MCF 10A (cell line): ENCODE measurements around the gene SLC22A23. TPM values are rescaled to one million over a fixed set of nuclear protein-coding genes. Genes with fewer than 3 reads are reported as not detected.

Experiments used
- BruUV-seq: library from RNA; stranded (reverse); fragments of 400-500 nt; replicated peaks from 2 replicates; lab custom pipeline; 2021; lab: Mats Ljungman, UMichigan
- CTCF ChIA-PET: fragments of 300-600 bp; sonication (Branson Sonifier 250); formaldehyde crosslinking; extraction: SDS; loops from one replicate; lab custom pipeline; 2021; ENCODE audit warnings: antibody characterized with exemption, inconsistent platforms; lab: Yijun Ruan, JAX
- POLR2A ChIA-PET: fragments of 300-600, 350-650 bp; sonication (Branson Sonifier 250); formaldehyde crosslinking; extraction: SDS; loops from one replicate; lab custom pipeline; 2020; ENCODE audit warnings: antibody characterized with exemption, inconsistent platforms; lab: Yijun Ruan, JAX
- DNase-seq: peaks from one replicate; pipeline ENCODE4 v3.0.0-alpha.2; 2018; ENCODE audit not compliant: unreplicated experiment
- H3K27ac Mint-ChIP-seq: one replicate; pipeline ENCODE4 v1.8.0; 2022; ENCODE audit warnings: mild to moderate bottlenecking, low read depth, mixed read lengths; ENCODE audit not compliant: unreplicated experiment
- H3K27me3 Mint-ChIP-seq: one replicate; pipeline ENCODE4 v1.8.0; 2022; ENCODE audit warnings: mixed read lengths; ENCODE audit not compliant: insufficient read depth, unreplicated experiment
- H3K36me3 Mint-ChIP-seq: one replicate; pipeline ENCODE4 v1.8.0; 2022; ENCODE audit warnings: mild to moderate bottlenecking, moderate library complexity, mixed read lengths; ENCODE audit not compliant: insufficient read depth, unreplicated experiment
- H3K4me1 Mint-ChIP-seq: one replicate; pipeline ENCODE4 v1.8.0; 2022; ENCODE audit warnings: mixed read lengths; ENCODE audit not compliant: insufficient read depth, unreplicated experiment
- H3K4me3 Mint-ChIP-seq: one replicate; pipeline ENCODE4 v1.8.0; 2022; ENCODE audit warnings: mild to moderate bottlenecking, moderate library complexity, mixed read lengths; ENCODE audit not compliant: unreplicated experiment
- H3K9me3 Mint-ChIP-seq: one replicate; pipeline ENCODE4 v1.8.0; 2022; ENCODE audit warnings: mixed read lengths; ENCODE audit not compliant: unreplicated experiment
- CTCF ChIP-seq: fragments of 200-600 bp; IDR thresholded peaks from one replicate; pipeline ENCODE4 v1.8.0; 2022; ENCODE audit warnings: antibody characterized with exemption, mild to moderate bottlenecking; ENCODE audit not compliant: unreplicated experiment
- intact Hi-C: fragments of 100-400 bp; cut with micrococcal nuclease; formaldehyde crosslinking; loops from 2 replicates; pipeline ENCODE4 v1.14.1; 2022
- total RNA-seq: library from RNA; stranded (reverse); gene quantifications from 2 replicates; pipeline ENCODE4 v1.2.3, GENCODE V29; 2022

SLC22A23 gene
- total RNA-seq, 1 experiment from 2014 or later, result 11.9 TPM

DNA sequence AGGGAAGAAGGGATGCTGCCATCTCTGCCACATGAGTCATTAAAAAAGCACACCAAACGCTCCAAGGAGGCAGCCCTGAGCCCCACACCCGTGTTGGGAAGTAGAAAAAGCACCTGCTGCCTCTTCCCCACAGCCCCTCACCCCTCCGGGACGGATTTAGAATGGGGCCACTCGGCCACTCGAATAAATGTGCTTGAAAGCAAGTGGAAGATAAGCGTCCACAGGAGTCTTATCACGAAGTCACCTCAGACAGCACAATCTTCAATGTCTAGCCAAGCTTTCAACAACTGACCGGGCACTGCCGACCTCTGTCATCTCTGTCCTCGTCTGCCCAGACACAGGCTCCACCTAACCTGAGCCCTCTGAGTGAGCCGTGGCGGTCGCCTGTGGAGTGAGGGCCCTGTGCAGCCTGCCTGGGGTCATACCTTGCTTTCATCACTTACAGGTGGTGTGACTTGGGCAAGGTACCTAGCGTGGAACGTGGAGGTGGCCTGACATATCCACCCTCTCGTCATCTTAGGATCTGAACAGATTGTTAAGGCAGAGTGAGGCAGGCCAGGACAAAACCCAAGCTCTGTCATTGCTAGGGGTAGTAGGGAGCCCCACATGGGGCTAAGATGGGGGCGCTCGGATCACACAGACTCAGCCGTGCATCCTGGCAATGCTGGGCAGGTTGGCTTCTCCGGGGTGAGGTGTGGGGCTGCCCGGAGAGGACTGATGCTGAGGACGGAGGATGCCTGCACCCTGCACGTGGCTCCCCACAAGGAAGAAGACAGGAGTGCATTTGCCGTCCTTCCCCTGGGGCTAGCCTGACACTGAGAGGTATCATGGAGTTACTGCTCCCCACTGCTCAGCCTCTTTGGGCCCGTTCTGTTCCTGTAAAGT lies 163.3 kb downstream of the SLC22A23 start:
- ChIA-PET CTCF (interaction anchor here (0.7 to 1.4 kb wide), 3 partner anchors 164 to 450 kb away, joined by 3 read pairs; partner anchors contain the start of gene SLC22A23), POLR2A (no interaction called here)
- intact Hi-C loops, result no loop called here
- Mint-ChIP-seq H3K27ac (peak overlapping the region; percentile 33), H3K36me3 (peaks cover 15% of the 10 kb centered on the region), H3K4me1 (no peaks in the 10 kb centered on the region), H3K9me3 (no peaks in the 10 kb centered on the region), H3K27me3 (no peaks in the 10 kb centered on the region), H3K4me3 (no peak overlapping the region)
- no peak for DNase-seq
- BruUV-seq, result no TSS peak
- no peak for TF ChIP-seq CTCF

DNA sequence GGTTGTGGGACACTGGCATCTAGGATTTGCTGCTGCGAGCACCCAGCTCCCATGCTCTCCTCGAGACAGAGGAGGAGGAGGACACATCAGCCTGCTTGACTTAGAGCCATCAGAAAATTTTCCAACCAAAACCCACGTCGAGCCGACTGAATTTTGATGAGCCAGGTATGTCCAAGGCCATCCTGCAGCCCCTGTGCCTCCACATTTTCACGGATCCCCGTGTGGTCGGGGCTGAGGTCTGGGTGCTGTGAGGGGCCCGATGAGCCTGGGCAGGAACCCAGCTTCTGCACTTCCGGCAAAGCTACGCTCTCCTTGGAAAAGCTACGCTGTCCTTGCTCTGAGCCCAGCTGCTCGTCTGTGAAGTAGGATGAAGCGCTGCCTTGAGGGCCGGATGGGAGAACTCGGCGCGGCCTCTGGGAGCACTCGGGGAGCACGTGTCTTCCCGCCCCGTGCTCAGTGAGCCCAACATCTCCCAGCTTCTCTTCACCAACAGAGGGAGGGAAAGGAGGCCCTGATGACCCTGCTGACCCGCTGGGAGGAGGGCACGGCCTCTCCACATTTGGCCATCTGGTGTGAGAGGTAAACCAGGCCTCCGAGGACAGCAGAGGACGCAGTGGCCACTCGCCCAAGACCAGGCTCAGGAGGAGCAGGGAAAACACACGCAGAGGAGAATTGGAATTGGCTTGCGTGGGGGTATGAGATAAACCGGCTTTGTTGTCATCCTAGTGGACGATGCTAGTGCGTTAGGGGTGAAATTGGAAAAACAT lies 164.2 kb downstream of the SLC22A23 start:
- Mint-ChIP-seq H3K9me3 (no peaks in the 10 kb centered on the region), H3K27ac (peak overlapping the region; percentile 33), H3K4me1 (no peaks in the 10 kb centered on the region), H3K36me3 (peaks cover 15% of the 10 kb centered on the region), H3K27me3 (no peaks in the 10 kb centered on the region), H3K4me3 (no peak overlapping the region)
- no peak for DNase-seq
- ChIA-PET CTCF (interaction anchor here (0.7 to 1.4 kb wide), 3 partner anchors 164 to 451 kb away, joined by 3 read pairs; partner anchors contain the start of gene SLC22A23), POLR2A (interaction anchor here (1.0 kb wide), 1 partner anchor 111 kb away, joined by 3 read pairs; no protein-coding TSS in a partner anchor)
- no peak for TF ChIP-seq CTCF
- intact Hi-C loops, result no loop called here
- no TSS peak for BruUV-seq

DNA sequence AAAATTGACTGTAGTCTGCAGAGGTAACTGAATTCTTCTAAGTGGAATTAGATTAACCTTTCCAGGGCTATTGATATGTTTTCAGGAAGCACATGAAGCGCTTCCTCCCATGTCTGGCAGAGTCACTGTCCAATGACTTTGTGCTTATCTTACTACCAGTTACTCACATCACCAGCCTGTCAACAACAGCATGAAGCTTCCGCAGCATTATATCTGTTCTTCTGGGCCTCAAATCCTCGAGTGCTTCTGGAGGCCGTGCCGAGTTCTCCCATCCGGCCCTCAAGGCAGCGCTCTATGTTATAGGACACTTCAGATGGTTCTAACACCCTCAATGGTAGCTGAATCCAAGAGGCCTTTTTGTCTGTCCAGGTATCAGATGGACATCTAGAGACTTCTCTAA lies 164.9 kb downstream of the SLC22A23 start:
- CTCF ChIA-PET, result interaction anchor here (0.7 to 0.8 kb wide), 2 partner anchors 488 to 641 kb away, joined by 3 read pairs; no protein-coding TSS in a partner anchor
- Mint-ChIP-seq H3K4me3 (no peak overlapping the region), H3K27ac (no peak overlapping the region)

More for the DNA sequence above, 164.9 kb downstream of the SLC22A23 start:
- no TSS peak for BruUV-seq
- TF ChIP-seq CTCF, result no peak
- POLR2A ChIA-PET, result interaction anchor here (0.8 to 1.0 kb wide), 2 partner anchors 8 to 111 kb away, joined by 3 read pairs; no protein-coding TSS in a partner anchor
- intact Hi-C loops, result no loop called here
- Mint-ChIP-seq H3K36me3 (peaks cover 15% of the 10 kb centered on the region), H3K27me3 (no peaks in the 10 kb centered on the region), H3K9me3 (no peaks in the 10 kb centered on the region), H3K4me1 (no peaks in the 10 kb centered on the region)
- DNase-seq, result no peak
